ENCODE data around the gene AKR1B15.
"Not testable (repeated sequence)": the region's sequence is repeated elsewhere in the genome, so short reads cannot be mapped to it uniquely, and the experiment has no call there.

AKR1B15 gene

DNA sequence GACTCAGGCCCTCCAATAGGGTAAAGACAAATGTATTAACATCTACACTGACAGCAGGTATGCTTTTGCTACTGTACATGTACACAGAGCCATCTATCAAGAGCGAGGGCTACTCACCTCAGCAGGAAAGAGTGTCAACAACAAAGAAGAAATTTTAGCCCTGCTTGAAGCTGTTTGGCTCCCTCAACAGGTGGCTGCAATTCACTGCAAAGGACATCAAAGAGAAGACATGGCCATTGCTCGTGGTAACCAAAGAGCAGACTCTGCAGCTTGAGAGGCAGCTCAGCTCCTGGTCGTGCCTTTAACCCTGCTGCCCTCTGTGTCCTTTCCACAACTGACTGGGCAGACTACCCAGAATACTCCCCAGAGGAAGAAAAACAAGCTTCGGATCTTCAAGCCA, 5.1 kb downstream of the AKR1B15 start:
- TF ChIP-seq, protein P1, sequence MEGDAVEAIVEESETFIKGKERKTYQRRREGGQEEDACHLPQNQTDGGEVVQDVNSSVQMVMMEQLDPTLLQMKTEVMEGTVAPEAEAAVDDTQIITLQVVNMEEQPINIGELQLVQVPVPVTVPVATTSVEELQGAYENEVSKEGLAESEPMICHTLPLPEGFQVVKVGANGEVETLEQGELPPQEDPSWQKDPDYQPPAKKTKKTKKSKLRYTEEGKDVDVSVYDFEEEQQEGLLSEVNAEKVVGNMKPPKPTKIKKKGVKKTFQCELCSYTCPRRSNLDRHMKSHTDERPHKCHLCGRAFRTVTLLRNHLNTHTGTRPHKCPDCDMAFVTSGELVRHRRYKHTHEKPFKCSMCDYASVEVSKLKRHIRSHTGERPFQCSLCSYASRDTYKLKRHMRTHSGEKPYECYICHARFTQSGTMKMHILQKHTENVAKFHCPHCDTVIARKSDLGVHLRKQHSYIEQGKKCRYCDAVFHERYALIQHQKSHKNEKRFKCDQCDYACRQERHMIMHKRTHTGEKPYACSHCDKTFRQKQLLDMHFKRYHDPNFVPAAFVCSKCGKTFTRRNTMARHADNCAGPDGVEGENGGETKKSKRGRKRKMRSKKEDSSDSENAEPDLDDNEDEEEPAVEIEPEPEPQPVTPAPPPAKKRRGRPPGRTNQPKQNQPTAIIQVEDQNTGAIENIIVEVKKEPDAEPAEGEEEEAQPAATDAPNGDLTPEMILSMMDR (IDR thresholded peaks at IDR 0.05; ENCODE audit: low read depth, low read length) = no peak; the same call in 1 of the 2 replicates
- DNase-seq (ENCODE audit: extremely low read depth, low read depth) = no peak

DNA sequence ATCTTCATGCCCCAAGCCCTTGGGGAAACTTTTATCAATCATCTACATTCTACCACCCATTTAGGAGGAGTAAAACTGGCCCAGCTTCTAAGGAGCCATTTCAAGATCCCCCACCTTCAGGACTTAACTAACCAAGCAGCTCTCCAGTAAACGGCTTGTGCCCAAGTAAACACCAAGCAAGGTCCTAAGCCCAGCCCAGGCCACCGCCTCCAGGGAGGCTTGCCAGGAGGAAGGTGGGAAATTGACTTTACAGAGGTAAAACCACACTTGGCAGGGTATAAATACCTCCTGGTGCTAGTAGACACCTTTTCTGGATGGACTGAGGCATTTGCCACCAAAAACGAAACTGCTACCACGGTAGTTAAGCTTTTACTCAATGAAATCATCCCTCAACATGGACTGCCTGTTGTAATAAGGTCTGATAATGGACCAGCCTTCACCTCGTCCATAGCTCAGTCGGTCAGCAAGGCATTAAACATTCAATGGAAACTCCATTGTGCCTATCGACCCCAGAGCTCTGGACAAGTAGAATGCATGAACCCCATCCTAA, 5.6 kb downstream of the AKR1B15 start:
- DNase-seq (ENCODE audit: extremely low read depth, low read depth) = no peak
- TF ChIP-seq, protein P1 (IDR thresholded peaks at IDR 0.05; ENCODE audit: low read depth, low read length) = no peak

DNA sequence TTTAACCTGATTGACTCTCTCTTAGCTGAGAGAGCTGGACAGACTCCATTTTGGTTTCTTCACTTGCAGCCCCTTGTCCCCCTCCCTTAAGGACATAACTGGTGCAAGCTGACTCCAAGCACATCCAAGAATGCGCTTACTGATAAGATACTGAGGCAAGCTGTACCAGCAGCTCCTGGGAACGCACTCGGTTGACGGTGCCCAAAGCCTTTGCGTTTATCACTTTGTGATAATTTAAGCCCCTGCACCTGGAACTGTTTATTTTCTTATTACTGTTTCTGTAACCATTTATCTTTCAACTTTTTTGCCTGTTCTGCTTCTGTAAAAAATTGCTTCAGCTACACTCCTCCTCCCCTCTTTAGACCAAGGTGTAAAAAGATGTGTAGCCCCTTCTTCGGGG, 8.5 kb downstream of the AKR1B15 start:
- TF ChIP-seq, protein P1 (IDR thresholded peaks at IDR 0.05; ENCODE audit: low read depth, low read length) = no peak
- no peak for DNase-seq (ENCODE audit: extremely low read depth, low read depth)

DNA sequence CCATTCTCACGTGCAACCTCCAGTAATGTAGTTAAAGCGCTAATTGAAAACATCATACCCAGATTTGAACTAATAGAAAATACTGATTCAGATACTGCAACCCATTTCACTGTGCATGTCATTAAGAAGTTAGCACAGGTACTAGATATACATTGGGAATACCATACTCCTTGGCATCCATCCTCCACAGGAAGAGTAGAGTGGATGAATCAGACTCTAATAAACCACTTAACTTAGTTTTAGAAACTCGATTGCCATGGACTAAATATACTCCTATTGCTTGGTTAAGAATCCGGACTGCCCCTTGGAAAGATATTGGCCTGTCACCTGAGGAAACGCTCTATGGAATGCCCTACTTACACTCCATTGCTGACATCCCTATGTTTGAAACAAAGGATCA, 9.5 kb downstream of the AKR1B15 start:
- no peak for DNase-seq (ENCODE audit: extremely low read depth, low read depth)
- TF ChIP-seq, protein P1 (IDR thresholded peaks at IDR 0.05; ENCODE audit: low read depth, low read length) = no peak

DNA sequence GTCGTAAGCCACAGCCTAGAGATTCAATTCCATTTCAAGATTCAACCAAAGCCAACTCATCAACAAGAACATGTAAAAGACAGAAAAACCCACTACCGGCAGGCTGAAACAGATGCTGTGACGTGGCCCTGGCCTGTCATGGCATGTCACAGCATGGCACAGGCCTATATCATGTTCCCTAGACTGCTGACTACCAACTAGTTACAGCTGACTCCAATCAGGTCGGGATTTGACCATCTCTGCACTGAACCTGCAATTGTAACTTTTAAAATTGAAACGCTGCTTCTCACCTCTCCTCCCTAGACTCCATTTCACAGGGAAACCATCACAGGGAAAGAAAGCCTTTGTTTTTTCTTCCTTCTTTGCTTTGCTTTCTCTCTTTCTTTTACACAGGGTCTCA, 12.7 kb downstream of the AKR1B15 start:
- DNase-seq (ENCODE audit: extremely low read depth, low read depth) = not testable (repeated sequence)

DNA sequence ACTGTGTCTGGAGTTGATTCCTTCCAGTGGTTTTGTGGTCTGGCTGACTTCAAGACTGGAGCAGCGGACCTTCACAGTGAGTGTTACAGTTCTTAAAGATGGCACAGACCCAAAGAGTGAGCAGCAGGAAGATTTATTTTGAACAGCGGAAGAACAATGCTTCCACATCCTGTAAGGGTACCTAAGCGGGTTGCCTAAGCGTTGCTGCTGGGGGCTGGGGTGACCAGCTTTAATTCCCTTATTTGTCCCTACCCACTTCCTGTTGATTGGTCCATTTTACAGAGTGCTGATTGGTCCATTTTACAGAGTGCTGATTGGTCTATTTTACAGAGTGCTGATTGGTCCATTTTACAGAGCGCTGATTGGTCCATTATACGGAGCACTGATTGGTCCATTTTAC, 13.2 kb downstream of the AKR1B15 start:
- TF ChIP-seq, protein P1 (IDR thresholded peaks at IDR 0.05; ENCODE audit: low read depth, low read length) = no peak
- peak; percentile 59 for DNase-seq (ENCODE audit: extremely low read depth, low read depth)

DNA sequence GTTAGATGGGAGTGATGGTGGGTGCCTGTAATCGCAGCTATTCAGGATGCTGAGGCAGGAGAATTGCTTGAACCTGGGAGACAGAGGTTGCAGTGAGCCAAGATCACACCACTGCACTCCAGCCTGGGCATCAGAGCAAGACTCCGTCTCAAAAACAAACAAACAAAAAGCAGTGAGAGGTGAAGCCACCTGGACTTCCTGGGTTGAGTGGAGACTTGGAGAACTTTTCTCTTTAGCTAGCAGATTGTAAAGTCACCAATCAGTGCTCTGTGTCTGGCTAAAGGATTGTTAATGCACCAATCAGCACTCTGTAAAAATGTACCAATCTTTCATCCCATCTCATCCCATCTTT, 14.5 kb downstream of the AKR1B15 start:
- not testable (repeated sequence) for DNase-seq (ENCODE audit: extremely low read depth, low read depth)

DNA sequence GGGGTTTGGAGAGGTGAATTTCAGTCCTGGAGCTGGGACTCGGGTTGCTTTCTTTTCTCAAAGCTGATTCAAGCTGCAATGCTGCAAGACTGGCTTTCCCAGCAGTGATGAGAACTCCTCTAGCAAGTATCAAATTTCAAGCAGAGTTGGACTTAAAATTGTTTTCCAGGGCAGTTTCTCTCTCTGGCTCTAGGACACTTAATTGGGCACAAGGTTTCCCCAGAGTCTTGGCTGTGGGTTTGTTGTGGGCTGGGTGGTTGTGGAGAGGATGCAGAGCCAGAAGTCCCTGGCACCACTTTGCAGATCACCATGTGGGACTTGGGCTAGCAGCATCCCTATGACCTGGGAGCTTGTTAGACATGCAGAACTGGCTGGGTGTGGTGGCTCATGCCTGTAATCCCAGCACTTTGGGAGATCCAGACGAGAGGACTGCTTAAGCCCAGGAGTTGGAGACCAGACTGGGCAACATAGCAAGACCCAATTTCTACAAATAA, 16.8 kb downstream of the AKR1B15 start:
- TF ChIP-seq, protein P1 (IDR thresholded peaks at IDR 0.05; ENCODE audit: low read depth, low read length) = no peak
- peak; percentile 49 for DNase-seq (ENCODE audit: extremely low read depth, low read depth)
